Measurements from ENCODE around the gene MLXIP.
A peak's percentile ranks its signal among the peaks of the same experiment; 100 is the strongest.

Gene MLXIP

GRCh38 chr12:122140467-122141257 is 62.1 kb downstream of the MLXIP start:
- Histone ChIP-seq H3K9me3 (replicated peaks in 1 of 2; ENCODE audit: control insufficient read depth in 2 of 2, insufficient read depth in 1 of 2, low read depth in 1 of 2, low read length in 2 of 2) (peaks cover 23 to 28% of the 10 kb centered on the region in 2 donors), H3K4me1 (ENCODE audit: control insufficient read depth in 2 of 2, insufficient read depth in 1 of 2, low read depth in 1 of 2, low read length in 2 of 2) (peaks cover 0 to 5% of the 10 kb centered on the region in 2 donors), H2BK5ac (ENCODE audit: low read length) (peak overlapping the region; percentile 70), H2AFZ (ENCODE audit: low read length) (no peak overlapping the region), H3K4me3 (ENCODE audit: low read length in 2 of 2) (no peak overlapping the region), H3K14ac (ENCODE audit: low read length) (no peak overlapping the region), H3K36me3 (replicated peaks in 1 of 2; ENCODE audit: control insufficient read depth in 2 of 2, insufficient read depth in 2 of 2, low read length in 2 of 2) (peaks cover 13 to 70% of the 10 kb centered on the region in 2 donors), H3K79me1 (ENCODE audit: low read depth, low read length) (no peaks in the 10 kb centered on the region), H3K4ac (ENCODE audit: low read length) (no peak overlapping the region), H3K9ac (ENCODE audit: low read depth, low read length, poor library complexity) (no peak overlapping the region), H3K18ac (ENCODE audit: low read length) (no peak overlapping the region), H4K91ac (ENCODE audit: low read depth, low read length, poor library complexity) (no peak overlapping the region), H3K27me3 (ENCODE audit: control insufficient read depth in 3 of 3, insufficient read depth in 3 of 3, low read depth in 1 of 3, low read length in 3 of 3) (no peaks in the 10 kb centered on the region), H2BK12ac (ENCODE audit: low read length) (no peak overlapping the region), H2BK15ac (ENCODE audit: low read length) (no peak overlapping the region), H3K27ac (replicated peaks; ENCODE audit: low read length) (no peak overlapping the region), H2BK120ac (ENCODE audit: low read depth, low read length) (no peak overlapping the region), H3K4me2 (ENCODE audit: insufficient read depth, low read length, poor library complexity, severe bottlenecking) (no peak overlapping the region), H3K23ac (ENCODE audit: low read depth, low read length, poor library complexity) (no peak overlapping the region), H4K8ac (ENCODE audit: low read depth, low read length) (no peak overlapping the region), H2AK5ac (ENCODE audit: low read depth, low read length) (no peak overlapping the region)
- DNase-seq (ENCODE audit: low spot score), result no peak
- WGBS, 2 donors (ENCODE audit: extremely low coverage in 2 of 2, insufficient read length in 2 of 2, insufficient replicate concordance in 1 of 2), result no CpG with 5 or more reads among the region's 19 CpGs

- Histone ChIP-seq H3K4me2 (ENCODE audit: insufficient read depth, low read length, poor library complexity, severe bottlenecking) (no peak overlapping the region), H3K23ac (ENCODE audit: low read depth, low read length, poor library complexity) (no peak overlapping the region)
These were observed 63.6 kb downstream of the MLXIP start for GRCh38 chr12:122141911-122142725.

GRCh38 chr12:122142857-122143256 is 64.3 kb downstream of the MLXIP start:
- no CpG with 5 or more reads among the region's 6 CpGs for WGBS, 2 donors (ENCODE audit: extremely low coverage in 2 of 2, insufficient read length in 2 of 2, insufficient replicate concordance in 1 of 2)
- H3K18ac ChIP-seq (ENCODE audit: low read length), result no peak overlapping the region
- peaks cover 23 to 28% of the 10 kb centered on the region in 2 donors for H3K9me3 ChIP-seq (replicated peaks in 1 of 2; ENCODE audit: control insufficient read depth in 2 of 2, insufficient read depth in 1 of 2, low read depth in 1 of 2, low read length in 2 of 2)
- no peak overlapping the region for H2AFZ ChIP-seq (ENCODE audit: low read length)
- no peak overlapping the region for H3K27ac ChIP-seq (replicated peaks; ENCODE audit: low read length)
- no peak overlapping the region for H2BK15ac ChIP-seq (ENCODE audit: low read length)
- H2BK120ac ChIP-seq (ENCODE audit: low read depth, low read length), result no peak overlapping the region
- no peak overlapping the region for H3K9ac ChIP-seq (ENCODE audit: low read depth, low read length, poor library complexity)
- no peak overlapping the region for H3K4me2 ChIP-seq (ENCODE audit: insufficient read depth, low read length, poor library complexity, severe bottlenecking)
- no peak overlapping the region for H3K14ac ChIP-seq (ENCODE audit: low read length)
- no peaks in the 10 kb centered on the region for H3K27me3 ChIP-seq (ENCODE audit: control insufficient read depth in 3 of 3, insufficient read depth in 3 of 3, low read depth in 1 of 3, low read length in 3 of 3)
- H4K91ac ChIP-seq (ENCODE audit: low read depth, low read length, poor library complexity), result no peak overlapping the region
- no peak overlapping the region for H3K23ac ChIP-seq (ENCODE audit: low read depth, low read length, poor library complexity)
- H2AK5ac ChIP-seq (ENCODE audit: low read depth, low read length), result no peak overlapping the region
- no peak overlapping the region for H2BK12ac ChIP-seq (ENCODE audit: low read length)
- peaks cover 12 to 59% of the 10 kb centered on the region in 2 donors for H3K36me3 ChIP-seq (replicated peaks in 1 of 2; ENCODE audit: control insufficient read depth in 2 of 2, insufficient read depth in 2 of 2, low read length in 2 of 2)
- no peak overlapping the region for H4K8ac ChIP-seq (ENCODE audit: low read depth, low read length)
- no peak overlapping the region for H3K4ac ChIP-seq (ENCODE audit: low read length)
- H3K79me1 ChIP-seq (ENCODE audit: low read depth, low read length), result no peaks in the 10 kb centered on the region
- no peak for DNase-seq (ENCODE audit: low spot score)
- H2BK5ac ChIP-seq (ENCODE audit: low read length), result no peak overlapping the region
- no peak overlapping the region for H3K4me3 ChIP-seq (ENCODE audit: low read length in 2 of 2)
- peaks cover 0 to under 1% of the 10 kb centered on the region in 2 donors for H3K4me1 ChIP-seq (ENCODE audit: control insufficient read depth in 2 of 2, insufficient read depth in 1 of 2, low read depth in 1 of 2, low read length in 2 of 2)

More at GRCh38 chr12:122141911-122142725, 63.6 kb downstream of the MLXIP start:
- no peak overlapping the region for H2BK12ac ChIP-seq (ENCODE audit: low read length)
- no peak for DNase-seq (ENCODE audit: low spot score)
- no peak overlapping the region for H2AFZ ChIP-seq (ENCODE audit: low read length)
- no peak overlapping the region for H4K91ac ChIP-seq (ENCODE audit: low read depth, low read length, poor library complexity)
- H3K4ac ChIP-seq (ENCODE audit: low read length), result no peak overlapping the region
- peaks cover 23 to 28% of the 10 kb centered on the region in 2 donors for H3K9me3 ChIP-seq (replicated peaks in 1 of 2; ENCODE audit: control insufficient read depth in 2 of 2, insufficient read depth in 1 of 2, low read depth in 1 of 2, low read length in 2 of 2)
- WGBS, 2 donors (ENCODE audit: extremely low coverage in 2 of 2, insufficient read length in 2 of 2, insufficient replicate concordance in 1 of 2), result no CpG with 5 or more reads among the region's 21 CpGs
- H3K14ac ChIP-seq (ENCODE audit: low read length), result no peak overlapping the region
- H2AK5ac ChIP-seq (ENCODE audit: low read depth, low read length), result no peak overlapping the region
- peak overlapping the region; percentile 19 for H4K8ac ChIP-seq (ENCODE audit: low read depth, low read length)
- no peaks in the 10 kb centered on the region for H3K27me3 ChIP-seq (ENCODE audit: control insufficient read depth in 3 of 3, insufficient read depth in 3 of 3, low read depth in 1 of 3, low read length in 3 of 3)
- H3K36me3 ChIP-seq (replicated peaks in 1 of 2; ENCODE audit: control insufficient read depth in 2 of 2, insufficient read depth in 2 of 2, low read length in 2 of 2), result peaks cover 12 to 65% of the 10 kb centered on the region in 2 donors
- H3K9ac ChIP-seq (ENCODE audit: low read depth, low read length, poor library complexity), result no peak overlapping the region
- H3K4me3 ChIP-seq (ENCODE audit: low read length in 2 of 2), result no peak overlapping the region
- H3K18ac ChIP-seq (ENCODE audit: low read length), result peak overlapping the region; percentile 32
- H3K79me1 ChIP-seq (ENCODE audit: low read depth, low read length), result no peaks in the 10 kb centered on the region
- no peak overlapping the region for H2BK5ac ChIP-seq (ENCODE audit: low read length)
- no peak overlapping the region for H2BK15ac ChIP-seq (ENCODE audit: low read length)
- peaks cover 0 to 5% of the 10 kb centered on the region in 2 donors for H3K4me1 ChIP-seq (ENCODE audit: control insufficient read depth in 2 of 2, insufficient read depth in 1 of 2, low read depth in 1 of 2, low read length in 2 of 2)
- no peak overlapping the region for H3K27ac ChIP-seq (replicated peaks; ENCODE audit: low read length)
- no peak overlapping the region for H2BK120ac ChIP-seq (ENCODE audit: low read depth, low read length)

- Histone ChIP-seq H2BK5ac (ENCODE audit: low read length) (no peak overlapping the region), H2BK15ac (ENCODE audit: low read length) (no peak overlapping the region), H3K4me1 (ENCODE audit: control insufficient read depth in 2 of 2, insufficient read depth in 1 of 2, low read depth in 1 of 2, low read length in 2 of 2) (no peaks in the 10 kb centered on the region), H3K18ac (ENCODE audit: low read length) (no peak overlapping the region), H3K4me3 (ENCODE audit: low read length in 2 of 2) (no peak overlapping the region), H3K79me1 (ENCODE audit: low read depth, low read length) (no peaks in the 10 kb centered on the region), H4K91ac (ENCODE audit: low read depth, low read length, poor library complexity) (no peak overlapping the region), H3K27me3 (ENCODE audit: control insufficient read depth in 3 of 3, insufficient read depth in 3 of 3, low read depth in 1 of 3, low read length in 3 of 3) (no peaks in the 10 kb centered on the region), H2AFZ (ENCODE audit: low read length) (no peak overlapping the region), H2BK120ac (ENCODE audit: low read depth, low read length) (no peak overlapping the region), H3K36me3 (replicated peaks in 1 of 2; ENCODE audit: control insufficient read depth in 2 of 2, insufficient read depth in 2 of 2, low read length in 2 of 2) (peaks cover 12 to 42% of the 10 kb centered on the region in 2 donors), H2AK5ac (ENCODE audit: low read depth, low read length) (peak overlapping the region; percentile 24), H3K23ac (ENCODE audit: low read depth, low read length, poor library complexity) (no peak overlapping the region), H2BK12ac (ENCODE audit: low read length) (no peak overlapping the region), H4K8ac (ENCODE audit: low read depth, low read length) (no peak overlapping the region), H3K4ac (ENCODE audit: low read length) (no peak overlapping the region), H3K27ac (replicated peaks; ENCODE audit: low read length) (no peak overlapping the region), H3K9me3 (replicated peaks in 1 of 2; ENCODE audit: control insufficient read depth in 2 of 2, insufficient read depth in 1 of 2, low read depth in 1 of 2, low read length in 2 of 2) (peaks cover 23 to 28% of the 10 kb centered on the region in 2 donors), H3K4me2 (ENCODE audit: insufficient read depth, low read length, poor library complexity, severe bottlenecking) (no peak overlapping the region), H3K14ac (ENCODE audit: low read length) (peak overlapping the region; percentile 58), H3K9ac (ENCODE audit: low read depth, low read length, poor library complexity) (no peak overlapping the region)
- no peak for DNase-seq (ENCODE audit: low spot score)
- no CpG with 5 or more reads among the region's 12 CpGs for WGBS, 2 donors (ENCODE audit: extremely low coverage in 2 of 2, insufficient read length in 2 of 2, insufficient replicate concordance in 1 of 2)
These were observed 66.3 kb downstream of the MLXIP start for GRCh38 chr12:122144885-122145284.
